ENCODE data around the gene SMIM10L2A. TPM values are rescaled to one million over a fixed set of nuclear protein-coding genes. Genes with fewer than 3 reads are reported as not detected.

The SMIM10L2A gene
- total and polyA plus RNA-seq, 4 donors = 11.0 to 47.0 (median 28.0) TPM

DNA sequence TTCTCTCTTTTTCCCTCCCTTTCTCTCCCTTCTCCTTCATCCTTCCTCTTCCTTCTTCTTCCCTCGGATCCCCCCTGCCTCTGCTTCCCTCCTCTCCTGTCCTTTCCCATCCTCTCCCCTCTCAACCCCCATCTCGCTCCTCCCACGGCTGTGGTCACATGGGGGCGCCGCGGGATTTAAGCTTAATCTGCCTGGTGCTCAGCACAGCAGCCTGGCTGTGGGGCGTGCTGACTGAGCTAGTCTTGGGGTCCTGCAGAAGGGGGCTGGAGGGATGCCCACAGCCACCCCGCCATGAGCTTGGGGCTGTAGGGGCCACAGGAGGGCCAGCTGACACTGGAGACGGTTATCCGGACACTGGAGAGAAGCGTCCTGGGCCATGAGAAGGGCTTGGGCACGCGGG is 10.7 kb downstream of the SMIM10L2A start:
- no peak for DNase-seq (ENCODE audit: low read depth in 4 of 6, low spot score in 6 of 6)
- Histone ChIP-seq H3K4me1 (ENCODE audit: control insufficient read depth, insufficient read depth, low read length) (no peaks in the 10 kb centered on the region), H3K4me3 (ENCODE audit: low read depth, low read length) (no peak overlapping the region), H3K27me3 (ENCODE audit: control insufficient read depth, insufficient read depth, low read length) (no peaks in the 10 kb centered on the region), H3K36me3 (ENCODE audit: control insufficient read depth, insufficient read depth, low read length) (no peaks in the 10 kb centered on the region), H3K9me3 (ENCODE audit: control insufficient read depth, insufficient read depth, low read length) (peaks cover 2% of the 10 kb centered on the region), H3K27ac (ENCODE audit: low read depth, low read length) (no peak overlapping the region)
- 69% methylated on average over 13 of the region's 13 CpGs for WGBS (ENCODE audit: insufficient coverage)

DNA sequence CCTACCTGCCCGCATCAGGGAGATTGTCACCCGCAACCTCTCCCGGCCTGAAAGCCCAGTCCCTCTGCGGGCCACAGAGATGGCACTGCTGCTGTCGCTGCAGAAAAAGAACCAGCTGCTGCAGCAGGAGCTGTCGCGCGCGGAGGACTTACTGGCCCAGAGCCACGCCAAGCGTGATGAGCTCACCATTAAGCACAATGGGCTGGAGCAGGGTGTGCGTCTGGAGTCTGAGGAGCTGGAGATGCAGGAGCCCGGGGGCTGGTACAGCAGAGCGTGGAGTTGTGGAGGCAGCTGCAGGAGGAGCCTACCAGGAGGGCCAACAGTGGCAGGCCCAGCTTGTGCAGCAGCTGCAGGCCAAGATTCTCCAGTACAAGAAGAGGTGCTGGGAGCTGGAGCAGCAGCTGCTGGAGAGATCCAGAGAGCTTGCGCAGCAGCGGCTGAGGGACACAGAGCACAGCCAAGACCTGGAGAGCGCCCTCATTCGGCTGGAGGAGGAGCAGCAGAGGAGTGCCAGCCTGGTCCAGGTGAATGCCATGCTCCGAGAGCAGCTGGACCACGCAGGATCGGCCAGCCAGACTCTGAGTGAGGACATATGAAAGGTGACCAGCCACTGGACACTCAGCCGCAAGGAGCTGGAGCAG is 11.3 kb downstream of the SMIM10L2A start:
- WGBS (ENCODE audit: insufficient coverage) = 80% methylated on average over 22 of the region's 22 CpGs
- DNase-seq (ENCODE audit: low read depth in 4 of 6, low spot score in 6 of 6) = no peak
- Histone ChIP-seq H3K36me3 (ENCODE audit: control insufficient read depth, insufficient read depth, low read length) (no peaks in the 10 kb centered on the region), H3K4me3 (ENCODE audit: low read depth, low read length) (no peak overlapping the region), H3K27ac (ENCODE audit: low read depth, low read length) (no peak overlapping the region), H3K9me3 (ENCODE audit: control insufficient read depth, insufficient read depth, low read length) (peaks cover 2% of the 10 kb centered on the region), H3K4me1 (ENCODE audit: control insufficient read depth, insufficient read depth, low read length) (peaks cover under 1% of the 10 kb centered on the region), H3K27me3 (ENCODE audit: control insufficient read depth, insufficient read depth, low read length) (no peaks in the 10 kb centered on the region)

DNA sequence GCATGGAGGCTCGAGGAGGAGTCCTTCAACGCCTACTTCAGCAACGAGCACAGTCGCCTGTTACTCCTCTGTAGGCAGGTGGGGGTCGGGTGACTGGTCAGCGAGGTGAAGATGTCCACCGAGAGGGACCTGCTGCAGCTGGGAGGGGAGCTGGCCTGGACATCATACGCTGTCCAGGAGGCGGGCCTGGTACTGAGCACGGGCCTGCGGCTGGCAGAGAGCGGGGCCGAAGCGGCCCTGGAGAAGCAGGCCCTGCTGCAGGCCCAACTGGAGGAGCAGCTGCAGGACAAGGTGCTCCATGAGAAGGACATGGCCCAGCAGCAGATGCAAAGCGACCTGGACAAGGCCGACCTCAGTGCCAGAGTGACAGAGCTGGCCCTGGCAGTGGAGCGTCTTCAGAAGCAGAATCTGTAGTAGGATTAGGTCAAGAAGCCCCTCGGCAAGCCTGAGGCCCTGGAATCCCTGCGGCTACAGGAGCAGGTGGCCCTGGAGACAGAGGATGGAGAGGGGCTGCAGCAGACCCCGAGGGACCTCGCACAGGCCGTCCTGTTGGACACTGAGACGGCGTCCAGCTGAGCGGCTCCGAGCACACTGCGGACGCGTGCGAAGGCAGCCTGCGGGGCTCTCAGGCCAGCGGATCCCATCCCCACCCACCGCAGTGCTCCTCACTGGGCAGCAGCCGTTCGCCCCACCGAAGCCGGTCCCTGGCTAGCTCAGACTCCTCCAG is 11.9 kb downstream of the SMIM10L2A start:
- no peak overlapping the region for H3K4me3 ChIP-seq (ENCODE audit: low read depth, low read length)
- WGBS (ENCODE audit: insufficient coverage) = 94% methylated on average over 36 of the region's 37 CpGs
- H3K4me1 ChIP-seq (ENCODE audit: control insufficient read depth, insufficient read depth, low read length) = peaks cover 2% of the 10 kb centered on the region
- no peaks in the 10 kb centered on the region for H3K27me3 ChIP-seq (ENCODE audit: control insufficient read depth, insufficient read depth, low read length)
- DNase-seq (ENCODE audit: low read depth in 4 of 6, low spot score in 6 of 6) = no peak
- no peak overlapping the region for H3K27ac ChIP-seq (ENCODE audit: low read depth, low read length)
- no peaks in the 10 kb centered on the region for H3K36me3 ChIP-seq (ENCODE audit: control insufficient read depth, insufficient read depth, low read length)
- H3K9me3 ChIP-seq (ENCODE audit: control insufficient read depth, insufficient read depth, low read length) = peaks cover 2% of the 10 kb centered on the region

- H3K4me1 ChIP-seq (ENCODE audit: control insufficient read depth, insufficient read depth, low read length) = peaks cover 2% of the 10 kb centered on the region
- no peak overlapping the region for H3K4me3 ChIP-seq (ENCODE audit: low read depth, low read length)
- DNase-seq (ENCODE audit: low read depth in 4 of 6, low spot score in 6 of 6) = no peak
- H3K9me3 ChIP-seq (ENCODE audit: control insufficient read depth, insufficient read depth, low read length) = peaks cover 2% of the 10 kb centered on the region
- WGBS (ENCODE audit: insufficient coverage) = 88% methylated on average over 49 of the region's 49 CpGs
- H3K27ac ChIP-seq (ENCODE audit: low read depth, low read length) = no peak overlapping the region
- no peaks in the 10 kb centered on the region for H3K36me3 ChIP-seq (ENCODE audit: control insufficient read depth, insufficient read depth, low read length)
- no peaks in the 10 kb centered on the region for H3K27me3 ChIP-seq (ENCODE audit: control insufficient read depth, insufficient read depth, low read length)
These were observed 12.8 kb downstream of the SMIM10L2A start for GRCh38 chrX:135434258-135435138.

- no peaks in the 10 kb centered on the region for H3K36me3 ChIP-seq (ENCODE audit: control insufficient read depth, insufficient read depth, low read length)
- WGBS (ENCODE audit: insufficient coverage) = 89% methylated on average over 31 of the region's 31 CpGs
- H3K27ac ChIP-seq (ENCODE audit: low read depth, low read length) = no peak overlapping the region
- peaks cover 2% of the 10 kb centered on the region for H3K4me1 ChIP-seq (ENCODE audit: control insufficient read depth, insufficient read depth, low read length)
- no peak for DNase-seq (ENCODE audit: low read depth in 4 of 6, low spot score in 6 of 6)
- peaks cover 2% of the 10 kb centered on the region for H3K9me3 ChIP-seq (ENCODE audit: control insufficient read depth, insufficient read depth, low read length)
- H3K4me3 ChIP-seq (ENCODE audit: low read depth, low read length) = no peak overlapping the region
- no peaks in the 10 kb centered on the region for H3K27me3 ChIP-seq (ENCODE audit: control insufficient read depth, insufficient read depth, low read length)
These were observed 13.6 kb downstream of the SMIM10L2A start for GRCh38 chrX:135435139-135435922.

DNA sequence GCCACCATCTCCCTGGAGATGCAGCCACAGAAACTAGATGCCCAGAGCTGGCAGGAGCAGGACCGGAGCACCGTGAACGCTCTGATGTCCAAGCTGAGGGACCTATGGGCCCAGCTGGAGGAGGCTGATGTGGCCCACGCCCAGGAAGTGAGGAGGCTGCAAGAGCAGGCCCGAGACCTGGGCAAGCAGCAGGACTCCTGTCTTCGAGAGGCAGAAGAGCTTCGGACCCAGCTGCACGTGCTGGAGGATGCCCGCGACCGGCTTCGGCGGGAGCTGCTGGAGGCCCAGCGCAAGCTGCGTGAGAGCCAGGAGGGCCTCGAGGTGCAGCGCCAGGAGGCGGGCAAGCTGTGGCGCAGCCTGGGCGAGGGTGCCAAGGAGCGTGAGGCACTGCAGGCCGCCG is 14.2 kb downstream of the SMIM10L2A start:
- peaks cover 2% of the 10 kb centered on the region for H3K4me1 ChIP-seq (ENCODE audit: control insufficient read depth, insufficient read depth, low read length)
- no peaks in the 10 kb centered on the region for H3K27me3 ChIP-seq (ENCODE audit: control insufficient read depth, insufficient read depth, low read length)
- WGBS (ENCODE audit: insufficient coverage) = 88% methylated on average over 23 of the region's 23 CpGs
- DNase-seq (ENCODE audit: low read depth in 4 of 6, low spot score in 6 of 6) = no peak
- H3K9me3 ChIP-seq (ENCODE audit: control insufficient read depth, insufficient read depth, low read length) = peaks cover 2% of the 10 kb centered on the region
- H3K36me3 ChIP-seq (ENCODE audit: control insufficient read depth, insufficient read depth, low read length) = no peaks in the 10 kb centered on the region
- H3K27ac ChIP-seq (ENCODE audit: low read depth, low read length) = no peak overlapping the region
- H3K4me3 ChIP-seq (ENCODE audit: low read depth, low read length) = no peak overlapping the region

DNA sequence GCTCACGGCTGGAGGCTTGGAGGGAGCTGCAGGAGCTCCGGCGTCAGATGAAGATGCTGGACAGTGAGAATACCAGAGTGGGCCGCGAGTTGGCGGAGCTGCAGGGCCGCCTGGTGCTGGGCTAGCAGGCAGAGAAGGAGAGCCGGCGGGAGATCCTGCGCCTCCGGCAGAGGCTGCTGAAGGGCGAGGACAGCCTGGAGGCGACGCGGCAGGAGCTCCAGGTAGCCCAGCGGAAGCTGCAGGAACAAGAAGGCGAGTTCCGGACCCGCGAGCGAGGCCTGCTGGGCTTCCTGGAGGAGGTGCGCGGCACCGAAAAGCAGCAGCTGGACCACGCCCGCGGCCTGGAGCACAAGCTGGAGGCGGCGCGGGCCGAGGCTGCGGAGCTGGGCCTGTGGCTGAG is 14.7 kb downstream of the SMIM10L2A start:
- 72% methylated on average over 32 of the region's 32 CpGs for WGBS (ENCODE audit: insufficient coverage)
- Histone ChIP-seq H3K27me3 (ENCODE audit: control insufficient read depth, insufficient read depth, low read length) (no peaks in the 10 kb centered on the region), H3K36me3 (ENCODE audit: control insufficient read depth, insufficient read depth, low read length) (no peaks in the 10 kb centered on the region)

DNA sequence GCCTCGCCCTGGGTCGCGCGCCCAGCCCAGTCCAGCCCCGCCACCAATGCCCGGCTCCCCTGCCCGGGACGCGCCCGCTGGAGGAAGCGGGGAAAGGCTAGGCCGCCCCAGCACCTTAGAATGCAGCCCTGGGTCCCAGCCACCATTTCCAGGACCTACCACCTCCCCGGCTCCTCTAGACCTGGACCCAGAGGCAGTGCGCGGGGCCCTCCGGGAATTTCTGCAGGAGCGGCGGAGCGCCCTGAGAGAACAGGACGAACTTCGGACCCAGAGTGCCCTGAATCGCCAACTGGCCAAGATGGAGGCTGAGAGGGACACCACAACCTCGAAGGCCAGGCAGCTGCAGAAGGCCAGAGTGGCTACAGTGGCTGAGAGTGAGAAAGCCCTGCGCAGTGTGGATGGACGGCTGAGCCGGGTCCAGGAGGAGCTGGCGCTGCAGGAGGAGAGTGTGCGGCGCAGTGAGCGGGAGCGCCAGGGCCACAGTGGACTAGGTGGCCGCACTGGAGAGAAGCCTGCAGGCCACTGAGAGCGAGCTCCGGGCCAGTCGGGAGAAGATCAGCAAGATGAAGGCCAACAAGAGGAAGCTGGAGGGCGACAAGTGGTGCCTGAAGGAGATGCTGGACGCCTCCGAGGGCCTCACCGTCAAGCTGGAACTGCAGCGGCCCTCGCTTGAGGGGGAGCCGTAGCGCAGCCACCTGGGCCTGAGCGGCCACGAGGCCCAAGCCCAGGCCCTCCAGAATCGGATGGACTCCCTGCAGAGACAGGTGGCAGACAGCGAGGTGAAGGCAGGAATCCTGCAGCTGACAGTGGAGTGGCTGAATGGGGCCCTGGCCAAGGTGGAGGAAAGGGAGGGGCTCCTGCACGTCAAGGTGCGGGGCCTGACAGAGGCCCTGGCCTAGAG is 15.5 kb downstream of the SMIM10L2A start:
- Histone ChIP-seq H3K27ac (ENCODE audit: low read depth, low read length) (no peak overlapping the region), H3K9me3 (ENCODE audit: control insufficient read depth, insufficient read depth, low read length) (peaks cover 2% of the 10 kb centered on the region), H3K36me3 (ENCODE audit: control insufficient read depth, insufficient read depth, low read length) (no peaks in the 10 kb centered on the region), H3K4me1 (ENCODE audit: control insufficient read depth, insufficient read depth, low read length) (peaks cover 2% of the 10 kb centered on the region), H3K27me3 (ENCODE audit: control insufficient read depth, insufficient read depth, low read length) (no peaks in the 10 kb centered on the region), H3K4me3 (ENCODE audit: low read depth, low read length) (no peak overlapping the region)
- WGBS (ENCODE audit: insufficient coverage) = 84% methylated on average over 49 of the region's 49 CpGs
- no peak for DNase-seq (ENCODE audit: low read depth in 4 of 6, low spot score in 6 of 6)

More for the DNA sequence above, 14.7 kb downstream of the SMIM10L2A start:
- DNase-seq (ENCODE audit: low read depth in 4 of 6, low spot score in 6 of 6) = no peak
- Histone ChIP-seq H3K9me3 (ENCODE audit: control insufficient read depth, insufficient read depth, low read length) (peaks cover 2% of the 10 kb centered on the region), H3K4me1 (ENCODE audit: control insufficient read depth, insufficient read depth, low read length) (peaks cover 2% of the 10 kb centered on the region), H3K4me3 (ENCODE audit: low read depth, low read length) (no peak overlapping the region), H3K27ac (ENCODE audit: low read depth, low read length) (no peak overlapping the region)
